Transverse colon (tissue), 4 donors: ENCODE results near the gene TRIM7.

Experiments used
- EP300 ChIP-seq: sonication (generic); formaldehyde crosslinking; IDR thresholded peaks from one replicate; pipeline ENCODE4 v1.6.1; 2017; ENCODE audit warnings: antibody characterized with exemption, low read depth
- POLR2A ChIP-seq: fragments of 450-650 bp; IDR thresholded peaks from one replicate; pipeline ENCODE4 v1.6.1; 2016; ENCODE audit warnings: antibody characterized with exemption, mild to moderate bottlenecking, moderate library complexity
- POLR2AphosphoS5 ChIP-seq, 3 donors: sonication (generic); formaldehyde crosslinking; IDR thresholded peaks; one replicate each; pipeline ENCODE4 v1.6.1; 2016; ENCODE audit warnings: antibody characterized with exemption in 3 of 3
- TF ChIP-seq, protein P1 (sequence below), 5 experiments: fragments of 200-600 bp in 3 of 5; fragments of 450-650 bp in 2 of 5; sonication (generic) in 3 of 5; IDR thresholded peaks; 1 replicate in 2 of 5; 2 replicates in 3 of 5; pipeline ENCODE4 v1.5.1; 2016 to 2017; ENCODE audit warnings: antibody characterized with exemption in 5 of 5, inconsistent platforms in 3 of 5, mild to moderate bottlenecking in 2 of 5, moderate library complexity in 1 of 5

DNA sequence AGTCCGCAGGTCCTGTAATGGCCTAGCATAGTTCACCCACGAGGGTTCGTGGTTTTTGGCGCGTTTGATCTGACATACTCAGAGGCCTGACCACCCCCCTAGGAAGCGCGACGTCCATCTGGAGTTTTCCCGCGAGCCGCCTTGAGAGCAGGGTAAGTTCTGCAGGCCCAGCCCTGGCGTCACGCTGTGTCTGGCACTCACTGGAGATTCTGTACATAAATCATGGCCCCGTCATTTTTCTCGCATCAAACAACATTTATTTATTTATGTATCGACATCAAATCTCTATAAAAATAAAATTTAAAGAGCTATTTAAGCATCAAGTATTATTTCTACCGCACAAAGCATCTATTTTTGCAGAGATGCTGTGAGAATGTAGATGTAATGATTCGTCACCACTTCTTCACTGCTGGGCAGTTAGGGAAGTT is 17.6 kb upstream of the TRIM7 start:
- TF ChIP-seq, protein P1, sequence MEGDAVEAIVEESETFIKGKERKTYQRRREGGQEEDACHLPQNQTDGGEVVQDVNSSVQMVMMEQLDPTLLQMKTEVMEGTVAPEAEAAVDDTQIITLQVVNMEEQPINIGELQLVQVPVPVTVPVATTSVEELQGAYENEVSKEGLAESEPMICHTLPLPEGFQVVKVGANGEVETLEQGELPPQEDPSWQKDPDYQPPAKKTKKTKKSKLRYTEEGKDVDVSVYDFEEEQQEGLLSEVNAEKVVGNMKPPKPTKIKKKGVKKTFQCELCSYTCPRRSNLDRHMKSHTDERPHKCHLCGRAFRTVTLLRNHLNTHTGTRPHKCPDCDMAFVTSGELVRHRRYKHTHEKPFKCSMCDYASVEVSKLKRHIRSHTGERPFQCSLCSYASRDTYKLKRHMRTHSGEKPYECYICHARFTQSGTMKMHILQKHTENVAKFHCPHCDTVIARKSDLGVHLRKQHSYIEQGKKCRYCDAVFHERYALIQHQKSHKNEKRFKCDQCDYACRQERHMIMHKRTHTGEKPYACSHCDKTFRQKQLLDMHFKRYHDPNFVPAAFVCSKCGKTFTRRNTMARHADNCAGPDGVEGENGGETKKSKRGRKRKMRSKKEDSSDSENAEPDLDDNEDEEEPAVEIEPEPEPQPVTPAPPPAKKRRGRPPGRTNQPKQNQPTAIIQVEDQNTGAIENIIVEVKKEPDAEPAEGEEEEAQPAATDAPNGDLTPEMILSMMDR (IDR thresholded peaks at IDR 0.05), result peak in 3 of 5 experiments; percentile 18 to 68 (median 20)
- TF ChIP-seq POLR2A, result no peak
- peak; percentile 3 for TF ChIP-seq EP300
- no peak for TF ChIP-seq POLR2AphosphoS5 (IDR thresholded peaks at IDR 0.05)
